ENCODE results near the gene TNFRSF4. TPM values are rescaled to one million over a fixed set of nuclear protein-coding genes. Genes with fewer than 3 reads are reported as not detected.

Gene TNFRSF4
- total and polyA plus RNA-seq, 4 donors: 0.08 to 0.35 (median 0.15) TPM; not detected in 1

DNA sequence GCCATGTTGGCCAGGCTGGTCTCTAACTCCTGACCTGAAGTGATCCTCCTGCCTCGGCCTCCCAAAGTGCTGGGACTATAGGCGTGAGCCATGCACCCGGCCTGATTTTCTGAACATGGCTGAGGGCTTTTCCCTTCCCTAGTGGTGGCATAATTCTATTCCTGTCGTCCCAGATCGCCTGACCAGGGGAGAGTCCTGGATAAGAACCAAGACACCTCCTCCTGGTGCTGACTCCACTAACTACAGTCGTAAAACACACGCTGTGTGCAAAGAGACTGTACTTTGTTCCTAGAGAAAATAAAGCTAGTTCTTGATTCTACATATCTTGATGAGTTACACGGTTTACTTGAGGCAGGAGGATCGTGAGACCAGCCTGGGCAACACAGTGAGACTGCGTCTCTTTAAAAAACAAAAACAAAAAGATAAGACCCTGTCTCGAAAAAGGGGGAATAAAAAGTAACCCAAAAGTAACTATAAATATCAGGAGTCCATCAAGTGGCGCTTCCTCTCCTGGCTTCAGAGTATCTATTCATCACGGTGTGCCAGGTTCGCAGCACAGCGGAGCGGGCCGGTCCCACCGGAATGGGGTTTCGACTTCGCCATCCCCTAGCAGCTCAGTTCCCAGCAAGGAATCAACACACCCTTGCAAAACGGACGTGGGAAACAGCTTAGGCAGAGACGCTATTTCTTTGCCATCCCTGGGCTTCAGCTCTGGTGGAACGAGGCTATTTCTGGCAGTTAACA is 16.9 kb upstream of the TNFRSF4 start:
- H3K27ac ChIP-seq (ENCODE audit: low read depth in 1 of 2, low read length in 2 of 2): peak overlapping the region; percentile 71 to 88
- TF ChIP-seq EGR1 (IDR thresholded peaks at IDR 0.05; ENCODE audit: low read depth in 2 of 2) (no peak), YY1 (IDR thresholded peaks at IDR 0.05) (no peak), RAD21 (IDR thresholded peaks at IDR 0.05) (no peak), FOXA1 (IDR thresholded peaks at IDR 0.05) (no peak), FOXA2 (IDR thresholded peaks at IDR 0.05) (no peak), RXRA (IDR thresholded peaks at IDR 0.05) (no peak), MAX (IDR thresholded peaks at IDR 0.05) (no peak), HNF4A (conservative IDR thresholded peaks at IDR 0.05) (peak; percentile 36 to 47), REST (IDR thresholded peaks at IDR 0.05) (no peak), NR2F2 (IDR thresholded peaks at IDR 0.05) (no peak), SP1 (IDR thresholded peaks at IDR 0.05) (no peak)
- TF ChIP-seq, protein P1, sequence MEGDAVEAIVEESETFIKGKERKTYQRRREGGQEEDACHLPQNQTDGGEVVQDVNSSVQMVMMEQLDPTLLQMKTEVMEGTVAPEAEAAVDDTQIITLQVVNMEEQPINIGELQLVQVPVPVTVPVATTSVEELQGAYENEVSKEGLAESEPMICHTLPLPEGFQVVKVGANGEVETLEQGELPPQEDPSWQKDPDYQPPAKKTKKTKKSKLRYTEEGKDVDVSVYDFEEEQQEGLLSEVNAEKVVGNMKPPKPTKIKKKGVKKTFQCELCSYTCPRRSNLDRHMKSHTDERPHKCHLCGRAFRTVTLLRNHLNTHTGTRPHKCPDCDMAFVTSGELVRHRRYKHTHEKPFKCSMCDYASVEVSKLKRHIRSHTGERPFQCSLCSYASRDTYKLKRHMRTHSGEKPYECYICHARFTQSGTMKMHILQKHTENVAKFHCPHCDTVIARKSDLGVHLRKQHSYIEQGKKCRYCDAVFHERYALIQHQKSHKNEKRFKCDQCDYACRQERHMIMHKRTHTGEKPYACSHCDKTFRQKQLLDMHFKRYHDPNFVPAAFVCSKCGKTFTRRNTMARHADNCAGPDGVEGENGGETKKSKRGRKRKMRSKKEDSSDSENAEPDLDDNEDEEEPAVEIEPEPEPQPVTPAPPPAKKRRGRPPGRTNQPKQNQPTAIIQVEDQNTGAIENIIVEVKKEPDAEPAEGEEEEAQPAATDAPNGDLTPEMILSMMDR (IDR thresholded peaks at IDR 0.05; ENCODE audit: low read depth, low read length, missing input control): peak; percentile 39
- TF ChIP-seq, protein P2, sequence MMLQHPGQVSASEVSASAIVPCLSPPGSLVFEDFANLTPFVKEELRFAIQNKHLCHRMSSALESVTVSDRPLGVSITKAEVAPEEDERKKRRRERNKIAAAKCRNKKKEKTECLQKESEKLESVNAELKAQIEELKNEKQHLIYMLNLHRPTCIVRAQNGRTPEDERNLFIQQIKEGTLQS (IDR thresholded peaks at IDR 0.05): no peak
- no peak for DNase-seq (ENCODE audit: low spot score)
- peak overlapping the region; percentile 72 to 99 (median 92) for H3K4me3 ChIP-seq (ENCODE audit: low read depth in 1 of 3, low read length in 3 of 3)
- no peaks in the 10 kb centered on the region for H3K9me3 ChIP-seq (ENCODE audit: control insufficient read depth in 4 of 4, low read length in 3 of 4)
- peaks cover 7 to 22% (median 11%) of the 10 kb centered on the region in 4 donors for H3K36me3 ChIP-seq (ENCODE audit: control insufficient read depth in 4 of 4, insufficient read depth in 3 of 4, low read depth in 1 of 4, low read length in 3 of 4)
- no peaks in the 10 kb centered on the region for H3K27me3 ChIP-seq (ENCODE audit: control insufficient read depth in 4 of 4, insufficient read depth in 4 of 4, low read length in 3 of 4)
- H3K9ac ChIP-seq (ENCODE audit: low read depth in 1 of 2, low read length in 2 of 2): peak overlapping the region; percentile 87 to 99
- WGBS: 10% methylated on average over 24 of the region's 24 CpGs
- peaks cover 14 to 27% (median 23%) of the 10 kb centered on the region in 4 donors for H3K4me1 ChIP-seq (ENCODE audit: control insufficient read depth in 4 of 4, insufficient read depth in 4 of 4, low read length in 3 of 4)

- peaks cover 7 to 27% (median 14%) of the 10 kb centered on the region in 4 donors for H3K36me3 ChIP-seq (ENCODE audit: control insufficient read depth in 4 of 4, insufficient read depth in 3 of 4, low read depth in 1 of 4, low read length in 3 of 4)
- no peak overlapping the region for H3K27ac ChIP-seq (ENCODE audit: low read depth in 1 of 2, low read length in 2 of 2)
- no peaks in the 10 kb centered on the region for H3K9me3 ChIP-seq (ENCODE audit: control insufficient read depth in 4 of 4, low read length in 3 of 4)
- H3K27me3 ChIP-seq (ENCODE audit: control insufficient read depth in 4 of 4, insufficient read depth in 4 of 4, low read length in 3 of 4): no peaks in the 10 kb centered on the region
- DNase-seq (ENCODE audit: low spot score): no peak
- no peak overlapping the region for H3K9ac ChIP-seq (ENCODE audit: low read depth in 1 of 2, low read length in 2 of 2)
- no peak for TF ChIP-seq TAF1 (conservative IDR thresholded peaks at IDR 0.05)
- no peak for TF ChIP-seq NR2F2 (IDR thresholded peaks at IDR 0.05)
- no peak for TF ChIP-seq GABPA (IDR thresholded peaks at IDR 0.05 in 1 of 2, conservative IDR thresholded peaks at IDR 0.05 in 1 of 2)
- TF ChIP-seq MAX (IDR thresholded peaks at IDR 0.05): no peak
- TF ChIP-seq, protein P2 (IDR thresholded peaks at IDR 0.05): no peak
- WGBS: 91% methylated on average over 19 of the region's 19 CpGs
- H3K4me3 ChIP-seq (ENCODE audit: low read depth in 1 of 3, low read length in 3 of 3): no peak overlapping the region
- peaks cover 14 to 27% (median 23%) of the 10 kb centered on the region in 4 donors for H3K4me1 ChIP-seq (ENCODE audit: control insufficient read depth in 4 of 4, insufficient read depth in 4 of 4, low read length in 3 of 4)
Observed at GRCh38 chr1:1229770-1230169, 15.8 kb upstream of the TNFRSF4 start.
